Retinal pigment epithelial cell (primary cell): Measurements from ENCODE around the gene PRRT3.

Experiments
- DNase-seq: peaks from one replicate; pipeline ENCODE4 v3.0.0-alpha.2; 2010; ENCODE audit warnings: low read depth
- H3K4me3 ChIP-seq: 2 replicates; pipeline ENCODE4 v1.5.1; 2011; ENCODE audit warnings: mild to moderate bottlenecking, low read length, control low read depth, moderate library complexity
- CTCF ChIP-seq: conservative IDR thresholded peaks from 2 replicates; pipeline ENCODE4 v1.5.1; 2011; ENCODE audit warnings: low read depth, low read length, control low read depth, inconsistent platforms

The PRRT3 gene

GRCh38 chr3:9955611-9956352 lies 3.6 kb upstream of the PRRT3 start:
- DNase-seq: no peak
- no peak for TF ChIP-seq CTCF
- no peak overlapping the region for H3K4me3 ChIP-seq

GRCh38 chr3:9955067-9955502 lies 2.9 kb upstream of the PRRT3 start:
- no peak for TF ChIP-seq CTCF
- DNase-seq: no peak
- H3K4me3 ChIP-seq: no peak overlapping the region

- no peak for DNase-seq
- H3K4me3 ChIP-seq: peak overlapping the region; percentile 63
- no peak for TF ChIP-seq CTCF
Observed at GRCh38 chr3:9951598-9951961, 628 bp downstream of the PRRT3 start.

- H3K4me3 ChIP-seq: peak overlapping the region; percentile 63
- TF ChIP-seq CTCF: no peak
- DNase-seq: no peak
Observed at GRCh38 chr3:9951126-9951525, 1.1 kb downstream of the PRRT3 start.

- DNase-seq: no peak
- TF ChIP-seq CTCF: no peak
- no peak overlapping the region for H3K4me3 ChIP-seq
Observed at GRCh38 chr3:9949626-9950025, 2.6 kb downstream of the PRRT3 start.

GRCh38 chr3:9949115-9949514 lies 3.1 kb downstream of the PRRT3 start:
- no peak overlapping the region for H3K4me3 ChIP-seq
- no peak for DNase-seq
- TF ChIP-seq CTCF: no peak

- DNase-seq: no peak
- no peak for TF ChIP-seq CTCF
- H3K4me3 ChIP-seq: no peak overlapping the region
Observed at GRCh38 chr3:9948586-9948985, 3.6 kb downstream of the PRRT3 start.
